NCI-H345 treated with DMSO at 0.1 percent for 48 hours (cell line): ENCODE results near the gene USP21.

Experiments used
- DNase-seq: peaks from one replicate; lab custom pipeline; 2025; ENCODE audit not compliant: unreplicated experiment; lab: John Stamatoyannopoulos, UW

Gene USP21

DNA sequence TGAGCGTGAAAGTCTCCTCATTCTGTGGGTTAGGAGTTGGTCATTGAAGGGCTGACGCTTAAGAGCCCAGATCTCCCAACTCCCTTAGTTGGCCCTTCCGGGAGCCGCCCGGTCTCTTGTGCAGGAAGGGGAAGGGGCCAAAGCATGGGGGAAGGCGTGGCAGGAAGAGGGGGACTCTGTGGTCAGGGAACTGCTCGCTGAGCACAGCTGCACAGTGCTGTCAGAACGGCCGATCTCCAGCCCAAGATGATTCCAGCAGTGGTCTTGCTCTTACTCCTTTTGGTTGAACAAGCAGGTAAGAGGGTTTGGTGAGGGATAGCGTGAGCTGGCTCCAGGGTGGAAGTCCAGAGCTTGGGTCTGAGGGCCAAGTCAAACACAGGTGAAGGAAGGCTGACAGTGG, 55.8 kb downstream of the USP21 start, which contains the start of gene FCER1G:
FCER1G (plus strand) TSS at position 220 of the 400 bp plus-strand sequence; CDS start at position 247, 27 bp downstream.
- no peak for DNase-seq
